ENCODE data around the gene SP110. TPM values are rescaled to one million over a fixed set of nuclear protein-coding genes. Genes with fewer than 3 reads are reported as not detected.

The SP110 gene
- total and polyA plus RNA-seq, 9 of the 15 experiments (the other 6 are each of a cell fraction or from before 2014, with no cell fraction given), result 3.6 to 11.0 (median 7.1) TPM

DNA sequence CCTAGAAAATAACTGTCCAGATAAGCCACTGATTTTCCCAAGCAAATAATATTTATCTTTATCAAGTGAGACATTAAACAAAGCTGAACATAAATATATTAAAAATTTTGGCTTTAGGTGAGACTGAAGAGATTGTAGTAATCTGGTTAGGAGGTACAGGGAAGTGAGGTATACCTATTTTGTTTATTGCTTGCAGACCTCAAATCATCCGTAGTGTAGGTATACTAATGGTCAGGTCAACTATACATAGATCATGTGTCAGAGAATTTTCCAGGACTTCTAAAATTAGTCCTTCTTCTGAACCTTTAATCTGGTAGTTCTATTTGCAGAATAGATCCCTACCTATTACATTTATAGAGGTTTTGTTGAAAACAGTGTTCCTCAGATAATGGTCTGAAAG is 47.3 kb upstream of the SP110 start:
- FAIRE-seq (no peak), DNase-seq (ENCODE audit: extremely low read depth in 1 of 4, low spot score in 3 of 4) (no peak), ATAC-seq (no peak)
- Histone ChIP-seq H3K4me2 (ENCODE audit: insufficient read depth, low read length) (no peak overlapping the region), H3K79me2 (ENCODE audit: control insufficient read depth, insufficient read depth, low read length) (no peaks in the 10 kb centered on the region), H3K27me3 (ENCODE audit: control insufficient read depth in 2 of 2, insufficient read depth in 2 of 2, low read length in 2 of 2) (peaks cover 0 to 4% of the 10 kb centered on the region in 2 experiments; a peak in 1 of 5 replicates), H3K4me3 (no peak overlapping the region), H3K27ac (ENCODE audit: extremely low read depth, low read depth, low read length) (no peak overlapping the region), H3K9me1 (ENCODE audit: control insufficient read depth, insufficient read depth, low read length) (no peaks in the 10 kb centered on the region), H3K4me1 (replicated peaks in 1 of 2; ENCODE audit: control insufficient read depth in 2 of 2, insufficient read depth in 2 of 2, low read length in 2 of 2) (no peaks in the 10 kb centered on the region; a peak in 1 of 5 replicates), H4K20me1 (replicated peaks; ENCODE audit: control insufficient read depth, insufficient read depth, low read length) (no peaks in the 10 kb centered on the region), H3K9me3 (replicated peaks; ENCODE audit: control insufficient read depth, insufficient read depth, low read depth, low read length) (no peaks in the 10 kb centered on the region), H3K36me3 (ENCODE audit: control insufficient read depth, insufficient read depth, low read length) (no peaks in the 10 kb centered on the region), H2AFZ (ENCODE audit: low read depth, low read length) (no peak overlapping the region), H3K9ac (ENCODE audit: insufficient read depth in 1 of 2, low read depth in 2 of 2, low read length in 2 of 2) (no peak overlapping the region)
- 0% methylated on average over 1 of the region's 1 CpG for WGBS (ENCODE audit: insufficient coverage, low coverage, missing lambda C conversion rate)
- no TSS peak for BruUV-seq (replicated peaks)
- TF ChIP-seq RAD21 (CRISPR knock-in tag; conservative IDR thresholded peaks at IDR 0.05 in 1 of 2, IDR thresholded peaks at IDR 0.05 in 1 of 2) (no peak), KHSRP (IDR thresholded peaks at IDR 0.05) (no peak), KDM4B (IDR thresholded peaks at IDR 0.05; ENCODE audit: borderline replicate concordance in 2 of 2, low read depth in 1 of 2) (no peak), NCOA2 (IDR thresholded peaks at IDR 0.05; ENCODE audit: partially characterized antibody in 2 of 2) (no peak)
- ChIA-PET POLR2A (no interaction called here), CTCF (ENCODE audit: low intra/inter-chr PET ratio) (no interaction called here)
- intact Hi-C loops (cut with micrococcal nuclease), result no loop called here
- in situ Hi-C loops (cut with MboI), result no loop called here

DNA sequence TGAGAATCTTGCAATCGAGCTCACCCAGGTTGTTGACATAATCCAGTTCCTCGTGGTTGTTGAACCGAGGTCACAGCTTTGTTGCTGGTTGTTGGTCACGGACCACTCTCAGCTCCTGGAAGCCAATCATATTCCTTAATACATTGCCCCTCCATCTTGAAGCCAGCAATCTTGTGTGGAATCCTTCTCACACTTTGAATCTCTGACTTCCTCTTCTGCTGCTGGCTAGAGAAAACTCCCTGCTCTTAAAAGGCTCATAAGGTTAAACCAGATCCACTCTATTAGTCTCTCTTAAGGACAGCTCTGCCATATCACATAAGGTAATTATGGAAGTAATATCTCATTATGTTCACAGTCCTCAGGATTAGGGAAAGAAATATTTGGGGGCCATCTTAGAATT is 46.9 kb upstream of the SP110 start:
- CTCF ChIA-PET (ENCODE audit: low intra/inter-chr PET ratio), result no interaction called here
- Histone ChIP-seq H3K36me3 (ENCODE audit: control insufficient read depth, insufficient read depth, low read length) (no peaks in the 10 kb centered on the region), H3K79me2 (ENCODE audit: control insufficient read depth, insufficient read depth, low read length) (no peaks in the 10 kb centered on the region), H2AFZ (ENCODE audit: low read depth, low read length) (no peak overlapping the region), H3K9me3 (replicated peaks; ENCODE audit: control insufficient read depth, insufficient read depth, low read depth, low read length) (no peaks in the 10 kb centered on the region), H3K9me1 (ENCODE audit: control insufficient read depth, insufficient read depth, low read length) (no peaks in the 10 kb centered on the region), H3K9ac (ENCODE audit: insufficient read depth in 1 of 2, low read depth in 2 of 2, low read length in 2 of 2) (no peak overlapping the region), H4K20me1 (replicated peaks; ENCODE audit: control insufficient read depth, insufficient read depth, low read length) (no peaks in the 10 kb centered on the region), H3K27me3 (ENCODE audit: control insufficient read depth in 2 of 2, insufficient read depth in 2 of 2, low read length in 2 of 2) (peaks cover 0 to 4% of the 10 kb centered on the region in 2 experiments; a peak in 1 of 5 replicates), H3K27ac (ENCODE audit: extremely low read depth, low read depth, low read length) (no peak overlapping the region), H3K4me2 (ENCODE audit: insufficient read depth, low read length) (no peak overlapping the region), H3K4me1 (replicated peaks in 1 of 2; ENCODE audit: control insufficient read depth in 2 of 2, insufficient read depth in 2 of 2, low read length in 2 of 2) (no peaks in the 10 kb centered on the region; a peak in 1 of 5 replicates), H3K4me3 (no peak overlapping the region)
- 0% methylated on average over 3 of the region's 4 CpGs for WGBS (ENCODE audit: insufficient coverage, low coverage, missing lambda C conversion rate)
- in situ Hi-C loops (cut with MboI) (no loop called here), intact Hi-C loops (cut with micrococcal nuclease) (no loop called here)
- POLR2A ChIA-PET, result no interaction called here
- BruUV-seq (replicated peaks), result no TSS peak
- FAIRE-seq, result no peak
- no peak for DNase-seq (ENCODE audit: extremely low read depth in 1 of 4, low spot score in 3 of 4)
- ATAC-seq, result no peak
- TF ChIP-seq NR2C2 (CRISPR knock-in tag; IDR thresholded peaks at IDR 0.05) (no peak), NR2C2 (tag; IDR thresholded peaks at IDR 0.05) (no peak), EZH2 (IDR thresholded peaks at IDR 0.05; ENCODE audit: borderline replicate concordance, low read depth, low read length) (no peak), TAF9B (IDR thresholded peaks at IDR 0.05; ENCODE audit: partially characterized antibody) (no peak), ZBTB5 (IDR thresholded peaks at IDR 0.05) (no peak), PHF21A (IDR thresholded peaks at IDR 0.05; ENCODE audit: borderline replicate concordance, low read depth) (no peak), TBP (optimal IDR thresholded peaks at IDR 0.05; ENCODE audit: low read depth, low read length) (no peak), ERF (CRISPR knock-in tag; IDR thresholded peaks at IDR 0.05) (no peak), BCL6 (CRISPR knock-in tag; IDR thresholded peaks at IDR 0.05) (no peak)
- TF ChIP-seq, protein P1, sequence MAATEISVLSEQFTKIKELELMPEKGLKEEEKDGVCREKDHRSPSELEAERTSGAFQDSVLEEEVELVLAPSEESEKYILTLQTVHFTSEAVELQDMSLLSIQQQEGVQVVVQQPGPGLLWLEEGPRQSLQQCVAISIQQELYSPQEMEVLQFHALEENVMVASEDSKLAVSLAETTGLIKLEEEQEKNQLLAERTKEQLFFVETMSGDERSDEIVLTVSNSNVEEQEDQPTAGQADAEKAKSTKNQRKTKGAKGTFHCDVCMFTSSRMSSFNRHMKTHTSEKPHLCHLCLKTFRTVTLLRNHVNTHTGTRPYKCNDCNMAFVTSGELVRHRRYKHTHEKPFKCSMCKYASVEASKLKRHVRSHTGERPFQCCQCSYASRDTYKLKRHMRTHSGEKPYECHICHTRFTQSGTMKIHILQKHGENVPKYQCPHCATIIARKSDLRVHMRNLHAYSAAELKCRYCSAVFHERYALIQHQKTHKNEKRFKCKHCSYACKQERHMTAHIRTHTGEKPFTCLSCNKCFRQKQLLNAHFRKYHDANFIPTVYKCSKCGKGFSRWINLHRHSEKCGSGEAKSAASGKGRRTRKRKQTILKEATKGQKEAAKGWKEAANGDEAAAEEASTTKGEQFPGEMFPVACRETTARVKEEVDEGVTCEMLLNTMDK (IDR thresholded peaks at IDR 0.05; ENCODE audit: borderline replicate concordance, insufficient read depth, low read depth, low read length, poor library complexity, severe bottlenecking), result no peak

Measured in K562 (cell line).